ENCODE data around the gene VPS4A. TPM values are rescaled to one million over a fixed set of nuclear protein-coding genes. Genes with fewer than 3 reads are reported as not detected.

The VPS4A gene
- polyA plus RNA-seq (2012; ENCODE audit: insufficient read depth, insufficient read length, low read depth) = 86.5 TPM

- Histone ChIP-seq H3K36me3 (peaks cover 30% of the 10 kb centered on the region), H3K4me3 (ENCODE audit: low read depth, low read length) (peak within 1 kb of the TSS; percentile 92), H3K4me1 (peaks cover 4% of the 10 kb centered on the region; the same call in 1 of the 2 replicates), H3K9me3 (no peaks in the 10 kb centered on the region), H3K27me3 (no peaks in the 10 kb centered on the region)
- TF ChIP-seq CTCF (IDR thresholded peaks at IDR 0.05; ENCODE audit: low read depth, low read length) = peak; percentile 69
- DNase-seq = peak; percentile 97
Measured at GRCh38 chr16:69310653-69311532, at the start of gene VPS4A. Gene VPS4A (plus strand): TSS chr16:69311350. CDS start chr16:69311512, 162 bp downstream.

- DNase-seq = no peak
- Histone ChIP-seq H3K9me3 (no peaks in the 10 kb centered on the region), H3K4me1 (no peaks in the 10 kb centered on the region), H3K36me3 (no peaks in the 10 kb centered on the region; the same call in 1 of the 2 replicates), H3K27me3 (no peaks in the 10 kb centered on the region), H3K4me3 (ENCODE audit: low read depth, low read length) (no peak overlapping the region)
- no peak for TF ChIP-seq CTCF (IDR thresholded peaks at IDR 0.05; ENCODE audit: low read depth, low read length)
Measured at GRCh38 chr16:69266334-69267063, 44.7 kb upstream of the VPS4A start.

- TF ChIP-seq CTCF (IDR thresholded peaks at IDR 0.05; ENCODE audit: low read depth, low read length) = no peak
- DNase-seq = no peak
- H3K36me3 ChIP-seq = no peaks in the 10 kb centered on the region; the same call in 1 of the 2 replicates
- no peak overlapping the region for H3K4me3 ChIP-seq (ENCODE audit: low read depth, low read length)
- no peaks in the 10 kb centered on the region for H3K4me1 ChIP-seq
- no peaks in the 10 kb centered on the region for H3K27me3 ChIP-seq
- H3K9me3 ChIP-seq = no peaks in the 10 kb centered on the region
Measured at GRCh38 chr16:69267633-69268032, 43.5 kb upstream of the VPS4A start.

GRCh38 chr16:69270395-69270794 lies 40.8 kb upstream of the VPS4A start:
- Histone ChIP-seq H3K36me3 (no peaks in the 10 kb centered on the region; the same call in 1 of the 2 replicates), H3K4me3 (ENCODE audit: low read depth, low read length) (no peak overlapping the region), H3K4me1 (no peaks in the 10 kb centered on the region; the same call in 1 of the 2 replicates), H3K27me3 (no peaks in the 10 kb centered on the region), H3K9me3 (no peaks in the 10 kb centered on the region)
- TF ChIP-seq CTCF (IDR thresholded peaks at IDR 0.05; ENCODE audit: low read depth, low read length) = no peak
- DNase-seq = no peak

GRCh38 chr16:69270831-69271230 lies 40.3 kb upstream of the VPS4A start:
- no peak for DNase-seq
- H3K4me1 ChIP-seq = no peaks in the 10 kb centered on the region; the same call in 1 of the 2 replicates
- no peaks in the 10 kb centered on the region for H3K9me3 ChIP-seq
- no peaks in the 10 kb centered on the region for H3K27me3 ChIP-seq
- TF ChIP-seq CTCF (IDR thresholded peaks at IDR 0.05; ENCODE audit: low read depth, low read length) = no peak
- H3K4me3 ChIP-seq (ENCODE audit: low read depth, low read length) = no peak overlapping the region
- H3K36me3 ChIP-seq = no peaks in the 10 kb centered on the region; the same call in 1 of the 2 replicates

All from BE2C (cell line).